Mesenchymal stem cell (in vitro differentiated cells and primary cell): ENCODE results near the gene PHF23.
A peak's percentile ranks its signal among the peaks of the same experiment; 100 is the strongest.

ENCODE experiments used
- DNase-seq: peaks from one replicate; pipeline ENCODE4 v3.0.0-alpha.2; 2013
- H2AFZ ChIP-seq: one replicate; pipeline ENCODE4 v1.6.1; 2013; ENCODE audit warnings: low read depth, mild to moderate bottlenecking, control low read depth, inconsistent platforms, low read length, moderate library complexity
- H2AK5ac ChIP-seq: 2 replicates; pipeline ENCODE4 v1.6.1; 2013; ENCODE audit warnings: low read length, moderate library complexity, mild to moderate bottlenecking, inconsistent platforms; ENCODE audit not compliant: severe bottlenecking
- H2BK120ac ChIP-seq: one replicate; pipeline ENCODE4 v1.6.1; 2013; ENCODE audit warnings: low read depth, mild to moderate bottlenecking, inconsistent platforms, low read length, moderate library complexity
- H2BK12ac ChIP-seq, 2 experiments: one replicate each; pipeline ENCODE4 v1.6.1; 2013; ENCODE audit warnings: inconsistent platforms in 2 of 2, low read length in 2 of 2, mild to moderate bottlenecking in 2 of 2, moderate library complexity in 2 of 2, control low read depth in 1 of 2
- H2BK15ac ChIP-seq: one replicate; pipeline ENCODE4 v1.6.1; 2013; ENCODE audit warnings: mild to moderate bottlenecking, low read depth, inconsistent platforms; ENCODE audit not compliant: poor library complexity, severe bottlenecking
- H2BK5ac ChIP-seq: 2 replicates; pipeline ENCODE4 v1.6.1; 2013; ENCODE audit warnings: low read depth, mild to moderate bottlenecking, low read length, control low read depth, inconsistent platforms; ENCODE audit not compliant: poor library complexity, severe bottlenecking
- H3K14ac ChIP-seq, 2 experiments: one replicate each; pipeline ENCODE4 v1.6.1; 2013; ENCODE audit warnings: inconsistent platforms in 2 of 2, low read length in 2 of 2, control low read depth in 1 of 2, mild to moderate bottlenecking in 1 of 2, moderate library complexity in 1 of 2
- H3K18ac ChIP-seq, 2 experiments: one replicate each; pipeline ENCODE4 v1.6.1; 2013; ENCODE audit warnings: inconsistent platforms in 2 of 2, low read length in 2 of 2, control low read depth in 1 of 2, low read depth in 1 of 2, mild to moderate bottlenecking in 1 of 2
- H3K23ac ChIP-seq, 2 experiments: one replicate each; pipeline ENCODE4 v1.6.1; 2013; ENCODE audit warnings: inconsistent platforms in 2 of 2, low read length in 2 of 2, mild to moderate bottlenecking in 2 of 2, moderate library complexity in 2 of 2, control low read depth in 1 of 2
- H3K27ac ChIP-seq: 2 replicates; pipeline ENCODE4 v1.5.1; 2013; ENCODE audit warnings: mild to moderate bottlenecking, moderate library complexity, low read length, control low read depth, inconsistent platforms; ENCODE audit not compliant: poor library complexity, severe bottlenecking
- H3K27me3 ChIP-seq, 2 experiments: 2 replicates each; pipeline versions ENCODE4 v1.6.1 to v1.7.0; 2013; ENCODE audit warnings: low read length in 2 of 2, mild to moderate bottlenecking in 2 of 2, moderate library complexity in 2 of 2, control low read depth in 1 of 2, inconsistent platforms in 1 of 2; ENCODE audit not compliant: control insufficient read depth in 1 of 2, insufficient read depth in 1 of 2
- H3K36me3 ChIP-seq, 2 experiments: 2 replicates each; pipeline versions ENCODE4 v1.6.1 to v1.7.0; 2013; ENCODE audit warnings: low read length in 2 of 2, control low read depth in 1 of 2, inconsistent platforms in 1 of 2, low read depth in 1 of 2, mild to moderate bottlenecking in 1 of 2; ENCODE audit not compliant: insufficient read depth in 2 of 2, control insufficient read depth in 1 of 2
- H3K4ac ChIP-seq, 2 experiments: one replicate each; pipeline ENCODE4 v1.6.1; 2013; ENCODE audit warnings: inconsistent platforms in 2 of 2, low read length in 2 of 2, mild to moderate bottlenecking in 2 of 2, moderate library complexity in 2 of 2, control low read depth in 1 of 2, low read depth in 1 of 2
- H3K4me1 ChIP-seq: 2 replicates; pipeline ENCODE4 v1.6.1; 2013; ENCODE audit warnings: low read depth, low read length, control low read depth; ENCODE audit not compliant: control insufficient read depth, insufficient read depth
- H3K4me2 ChIP-seq: 2 replicates; pipeline ENCODE4 v1.6.1; 2013; ENCODE audit warnings: low read length, mild to moderate bottlenecking, inconsistent platforms; ENCODE audit not compliant: poor library complexity, severe bottlenecking
- H3K4me3 ChIP-seq, 2 experiments: 2 replicates each; pipeline versions ENCODE4 v1.5.1 to v1.7.0; 2013; ENCODE audit warnings: low read length in 2 of 2, mild to moderate bottlenecking in 2 of 2, control low read depth in 1 of 2, low read depth in 1 of 2; ENCODE audit not compliant: insufficient read depth in 1 of 2
- H3K79me1 ChIP-seq: replicated peaks from 2 replicates; pipeline ENCODE4 v1.6.1; 2013; ENCODE audit warnings: mild to moderate bottlenecking, control low read depth, low read length, inconsistent platforms; ENCODE audit not compliant: poor library complexity, severe bottlenecking
- H3K9ac ChIP-seq: 2 replicates; pipeline ENCODE4 v1.7.0; 2013; ENCODE audit warnings: mild to moderate bottlenecking, low read length, moderate library complexity
- H3K9me3 ChIP-seq: 2 replicates; pipeline ENCODE4 v1.7.0; 2013; ENCODE audit warnings: mild to moderate bottlenecking, low read length; ENCODE audit not compliant: control insufficient read depth
- H4K8ac ChIP-seq: one replicate; pipeline ENCODE4 v1.6.1; 2013; ENCODE audit warnings: inconsistent platforms, mild to moderate bottlenecking, low read length, moderate library complexity
- H4K91ac ChIP-seq: one replicate; pipeline ENCODE4 v1.6.1; 2013; ENCODE audit warnings: mild to moderate bottlenecking, low read length, inconsistent platforms
- WGBS: methylation state at CpG from one replicate; pipeline ENCODE4 v1.1.7; 2013; ENCODE audit warnings: mixed read lengths; 5-methylcytosine and 5-hydroxymethylcytosine counted together

The PHF23 gene

GRCh38 chr17:7242717-7243452 is 3.6 kb upstream of the PHF23 start:
- H3K27me3 ChIP-seq, result no peaks in the 10 kb centered on the region
- DNase-seq, result peak; percentile 97
- peak overlapping the region in 1 of 2 experiments; percentile 84 for H3K23ac ChIP-seq
- peak overlapping the region; percentile 89 to 98 for H3K4me3 ChIP-seq
- peak overlapping the region; percentile 98 for H3K27ac ChIP-seq
- 1% methylated on average over 48 of the region's 49 CpGs for WGBS
- peak overlapping the region; percentile 31 for H2AK5ac ChIP-seq
- peaks cover 14% of the 10 kb centered on the region for H3K79me1 ChIP-seq
- peaks cover 32 to 47% of the 10 kb centered on the region in 2 experiments for H3K36me3 ChIP-seq
- peak overlapping the region; percentile 20 to 45 for H2BK12ac ChIP-seq
- H4K8ac ChIP-seq, result peak overlapping the region; percentile 54
- H3K18ac ChIP-seq, result peak overlapping the region; percentile 68 to 90
- H3K9ac ChIP-seq, result peak overlapping the region; percentile 97
- peaks cover 15% of the 10 kb centered on the region for H3K4me1 ChIP-seq
- no peak overlapping the region for H2BK15ac ChIP-seq
- H3K14ac ChIP-seq, result peak overlapping the region in 1 of 2 experiments; percentile 80
- H2BK120ac ChIP-seq, result peak overlapping the region; percentile 21
- peak overlapping the region; percentile 78 for H2AFZ ChIP-seq
- peak overlapping the region; percentile 36 to 96 for H3K4ac ChIP-seq
- H4K91ac ChIP-seq, result peak overlapping the region; percentile 4
- H2BK5ac ChIP-seq, result peak overlapping the region; percentile 14
- peak overlapping the region; percentile 91 for H3K4me2 ChIP-seq
- no peaks in the 10 kb centered on the region for H3K9me3 ChIP-seq

GRCh38 chr17:7241783-7242716 is 2.8 kb upstream of the PHF23 start, which contains the start of gene GABARAP:
GABARAP (minus strand) TSS chr17:7242449; CDS start chr17:7242330, 119 bp downstream.
- H4K8ac ChIP-seq, result peak within 1 kb of the TSS; percentile 95
- peak within 1 kb of the TSS; percentile 53 for H2BK5ac ChIP-seq
- DNase-seq, result peak; percentile 95
- peak within 1 kb of the TSS in 1 of 2 experiments; percentile 97 for H3K23ac ChIP-seq
- peaks cover 32 to 47% of the 10 kb centered on the region in 2 experiments for H3K36me3 ChIP-seq
- peaks cover 14% of the 10 kb centered on the region for H3K79me1 ChIP-seq
- H2BK15ac ChIP-seq, result peak within 1 kb of the TSS; percentile 99
- no peaks in the 10 kb centered on the region for H3K27me3 ChIP-seq
- H2BK12ac ChIP-seq, result peak within 1 kb of the TSS; percentile 65 to 91
- peak within 1 kb of the TSS; percentile 97 for H3K9ac ChIP-seq
- peak within 1 kb of the TSS; percentile 21 for H2BK120ac ChIP-seq
- peak within 1 kb of the TSS; percentile 78 for H2AK5ac ChIP-seq
- peak within 1 kb of the TSS; percentile 90 to 99 for H3K18ac ChIP-seq
- H3K9me3 ChIP-seq, result no peaks in the 10 kb centered on the region
- H3K14ac ChIP-seq, result peak within 1 kb of the TSS in 1 of 2 experiments; percentile 100
- H3K4me2 ChIP-seq, result peak within 1 kb of the TSS; percentile 92
- peak within 1 kb of the TSS; percentile 78 for H2AFZ ChIP-seq
- H3K4me3 ChIP-seq, result peak within 1 kb of the TSS; percentile 89 to 98
- H4K91ac ChIP-seq, result peak within 1 kb of the TSS; percentile 98
- WGBS, result under 1% methylated on average over 53 of the region's 62 CpGs
- H3K4me1 ChIP-seq, result peaks cover 15% of the 10 kb centered on the region
- peak within 1 kb of the TSS; percentile 98 for H3K27ac ChIP-seq
- peak within 1 kb of the TSS; percentile 79 to 97 for H3K4ac ChIP-seq

- Histone ChIP-seq H3K36me3 (peaks cover 34 to 47% of the 10 kb centered on the region in 2 experiments), H3K27ac (peak overlapping the region; percentile 98), H3K79me1 (peaks cover 13% of the 10 kb centered on the region), H3K9me3 (no peaks in the 10 kb centered on the region), H4K91ac (no peak overlapping the region), H3K4ac (peak overlapping the region in 1 of 2 experiments; percentile 89), H2BK5ac (no peak overlapping the region), H2AK5ac (peak overlapping the region; percentile 78), H3K9ac (peak overlapping the region; percentile 97), H2BK12ac (no peak overlapping the region), H4K8ac (no peak overlapping the region), H3K27me3 (no peaks in the 10 kb centered on the region), H3K4me1 (peaks cover 21% of the 10 kb centered on the region), H2AFZ (no peak overlapping the region), H3K18ac (peak overlapping the region in 1 of 2 experiments; percentile 58), H3K4me2 (peak overlapping the region; percentile 92), H3K4me3 (peak overlapping the region; percentile 89 to 98), H3K23ac (peak overlapping the region in 1 of 2 experiments; percentile 84), H2BK15ac (no peak overlapping the region), H3K14ac (peak overlapping the region in 1 of 2 experiments; percentile 64), H2BK120ac (no peak overlapping the region)
- DNase-seq, result no peak
- WGBS, result 49% methylated on average over 8 of the region's 9 CpGs
These were observed 2.0 kb upstream of the PHF23 start for GRCh38 chr17:7241090-7241733.
